ENCODE data around the gene TEX44.
A peak's percentile ranks its signal among the peaks of the same experiment; 100 is the strongest.
"Not testable (repeated sequence)": the region's sequence is repeated elsewhere in the genome, so short reads cannot be mapped to it uniquely, and the experiment has no call there.

TEX44 gene

GRCh38 chr2:231592636-231593145 is at the start of gene TEX44:
Gene TEX44, plus strand, starts transcription at chr2:231592864. Its CDS starts 88 bp downstream, at chr2:231592952.
- DNase-seq, result no peak

- peak in 15 of 56 donors; percentile 1 to 47 (median 16) for DNase-seq
Observed at GRCh38 chr2:231545105-231545902, 47.4 kb upstream of the TEX44 start.

- no peak for DNase-seq
Observed at GRCh38 chr2:231546014-231546715, 46.5 kb upstream of the TEX44 start.

GRCh38 chr2:231547315-231548110 is 45.2 kb upstream of the TEX44 start:
- no peak for DNase-seq

- no peak for DNase-seq
Observed at GRCh38 chr2:231548752-231549151, 43.9 kb upstream of the TEX44 start.

GRCh38 chr2:231549446-231550239 is 43.0 kb upstream of the TEX44 start:
- DNase-seq, result no peak

- DNase-seq, result no peak
Observed at GRCh38 chr2:231552752-231553151, 39.9 kb upstream of the TEX44 start.

- DNase-seq, result no peak
Observed at GRCh38 chr2:231554327-231554726, 38.3 kb upstream of the TEX44 start.

GRCh38 chr2:231554748-231555545 is 37.7 kb upstream of the TEX44 start:
- DNase-seq, result peak in 1 of 56 donors; percentile 10

GRCh38 chr2:231556496-231556895 is 36.2 kb upstream of the TEX44 start:
- DNase-seq, result not testable (repeated sequence)

- DNase-seq, result no peak
Observed at GRCh38 chr2:231556981-231557380, 35.7 kb upstream of the TEX44 start.

GRCh38 chr2:231557571-231558217 is 35.0 kb upstream of the TEX44 start:
- DNase-seq, result peak in 35 of 56 donors; percentile 6 to 63 (median 23)

- peak in 50 of 56 donors; percentile 18 to 85 (median 60) for DNase-seq
Observed at GRCh38 chr2:231563378-231563961, 29.2 kb upstream of the TEX44 start.

- no peak for DNase-seq
Observed at GRCh38 chr2:231565887-231566594, 26.6 kb upstream of the TEX44 start.

GRCh38 chr2:231567159-231567558 is 25.5 kb upstream of the TEX44 start:
- no peak for DNase-seq

- no peak for DNase-seq
Observed at GRCh38 chr2:231568098-231568784, 24.4 kb upstream of the TEX44 start.

- DNase-seq, result no peak
Observed at GRCh38 chr2:231568785-231569435, 23.8 kb upstream of the TEX44 start.

Measured in nucleus accumbens (tissue), 56 donors.